ENCODE measurements around the gene BRINP2. TPM values are rescaled to one million over a fixed set of nuclear protein-coding genes. Genes with fewer than 3 reads are reported as not detected.

Gene BRINP2
- total RNA-seq, 2 donors from 2014 or later, result not detected

DNA sequence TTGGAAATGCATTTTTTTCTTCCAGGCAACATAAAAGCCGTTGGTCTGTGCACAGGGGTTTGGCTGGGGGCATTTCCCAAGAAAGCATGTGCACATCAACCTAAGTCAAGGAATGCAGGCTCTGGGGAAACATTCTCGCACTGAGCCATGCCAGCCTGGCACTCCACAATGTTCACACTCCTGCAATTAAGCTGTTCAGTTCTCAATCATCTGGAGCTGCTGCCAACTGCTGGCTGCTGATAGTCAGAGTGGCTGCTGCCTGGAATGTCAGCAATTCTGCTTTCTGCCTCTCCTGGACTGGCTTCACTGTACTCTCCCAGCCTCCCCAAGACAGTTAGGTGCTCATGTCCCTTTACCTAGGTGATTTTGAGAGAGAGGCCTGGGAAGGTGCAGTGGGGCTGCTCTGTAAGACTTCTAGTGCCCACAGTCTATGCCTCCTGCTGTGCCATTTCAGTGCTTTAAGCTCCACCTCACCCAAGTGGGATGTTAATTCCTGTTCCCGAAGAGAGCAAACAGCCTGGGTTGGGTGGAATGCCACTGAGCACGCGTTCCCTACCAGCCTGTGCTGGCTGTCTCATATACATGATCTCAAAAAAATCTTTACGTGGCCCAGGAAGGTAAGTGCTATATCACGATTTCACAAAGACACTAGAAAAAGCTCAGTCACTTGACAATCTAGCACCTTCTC lies 131.7 kb downstream of the BRINP2 start:
- Histone ChIP-seq H3K4me3 (no peak overlapping the region), H3K27ac (no peak overlapping the region), H3K36me3 (no peaks in the 10 kb centered on the region), H3K4me1 (ENCODE audit: control insufficient read depth in 1 of 2, low read depth in 2 of 2) (peaks cover 5 to 19% of the 10 kb centered on the region in 2 donors), H3K27me3 (replicated peaks; ENCODE audit: insufficient read depth) (no peaks in the 10 kb centered on the region), H3K9me3 (no peaks in the 10 kb centered on the region)
- ATAC-seq (ENCODE audit: insufficient number of reproducible peaks, low FRiP score, low read depth) (no peak), DNase-seq (ENCODE audit: low spot score) (no peak)
- TF ChIP-seq CTCF (IDR thresholded peaks at IDR 0.05), result no peak

- Histone ChIP-seq H3K36me3 (no peaks in the 10 kb centered on the region), H3K27ac (no peak overlapping the region), H3K27me3 (replicated peaks; ENCODE audit: insufficient read depth) (no peaks in the 10 kb centered on the region), H3K4me1 (ENCODE audit: control insufficient read depth in 1 of 2, low read depth in 2 of 2) (peaks cover 5 to 19% of the 10 kb centered on the region in 2 donors), H3K9me3 (no peaks in the 10 kb centered on the region), H3K4me3 (no peak overlapping the region)
- no peak for DNase-seq (ENCODE audit: low spot score)
- no peak for ATAC-seq (ENCODE audit: insufficient number of reproducible peaks, low FRiP score, low read depth)
- TF ChIP-seq CTCF (IDR thresholded peaks at IDR 0.05), result no peak
Measured at GRCh38 chr1:177305040-177306018, 134.6 kb downstream of the BRINP2 start.

DNA sequence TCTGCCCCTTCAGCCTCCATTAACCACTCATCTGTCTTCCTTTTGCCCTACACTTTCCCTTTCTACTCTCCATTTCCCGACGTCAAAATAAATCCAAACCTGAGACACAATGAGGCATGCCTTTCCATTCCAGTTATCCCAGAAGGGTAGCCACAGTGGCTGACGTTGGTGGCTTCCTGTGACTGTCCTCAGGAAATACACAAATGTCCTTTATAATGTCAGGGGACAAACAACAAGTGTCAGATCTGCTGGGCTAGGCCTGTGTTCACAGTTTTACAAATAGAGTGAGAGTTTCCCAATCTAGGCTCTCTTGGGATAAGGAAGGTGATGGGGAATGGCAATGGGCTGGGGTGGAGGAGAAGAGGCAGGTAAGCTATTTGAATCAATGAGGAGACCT lies 135.3 kb downstream of the BRINP2 start:
- Histone ChIP-seq H3K27me3 (replicated peaks; ENCODE audit: insufficient read depth) (no peaks in the 10 kb centered on the region), H3K9me3 (no peaks in the 10 kb centered on the region), H3K4me1 (ENCODE audit: control insufficient read depth in 1 of 2, low read depth in 2 of 2) (peaks cover 5 to 17% of the 10 kb centered on the region in 2 donors), H3K4me3 (no peak overlapping the region), H3K36me3 (no peaks in the 10 kb centered on the region), H3K27ac (no peak overlapping the region)
- TF ChIP-seq CTCF (IDR thresholded peaks at IDR 0.05), result no peak
- ATAC-seq (ENCODE audit: insufficient number of reproducible peaks, low FRiP score, low read depth) (no peak), DNase-seq (ENCODE audit: low spot score) (no peak)

- TF ChIP-seq CTCF (IDR thresholded peaks at IDR 0.05), result no peak
- no peak for ATAC-seq (ENCODE audit: insufficient number of reproducible peaks, low FRiP score, low read depth)
Measured at GRCh38 chr1:177306981-177307380, 136.2 kb downstream of the BRINP2 start.

GRCh38 chr1:177307771-177308170 lies 137.0 kb downstream of the BRINP2 start:
- Histone ChIP-seq H3K9me3 (no peaks in the 10 kb centered on the region), H3K27ac (no peak overlapping the region), H3K36me3 (no peaks in the 10 kb centered on the region), H3K4me3 (no peak overlapping the region), H3K4me1 (ENCODE audit: control insufficient read depth in 1 of 2, low read depth in 2 of 2) (no peaks in the 10 kb centered on the region), H3K27me3 (replicated peaks; ENCODE audit: insufficient read depth) (no peaks in the 10 kb centered on the region)
- no peak for DNase-seq (ENCODE audit: low spot score)
- TF ChIP-seq CTCF (IDR thresholded peaks at IDR 0.05), result no peak
- no peak for ATAC-seq (ENCODE audit: insufficient number of reproducible peaks, low FRiP score, low read depth)

More at GRCh38 chr1:177306981-177307380, 136.2 kb downstream of the BRINP2 start:
- Histone ChIP-seq H3K9me3 (no peaks in the 10 kb centered on the region), H3K4me3 (no peak overlapping the region), H3K36me3 (no peaks in the 10 kb centered on the region), H3K27ac (no peak overlapping the region), H3K4me1 (ENCODE audit: control insufficient read depth in 1 of 2, low read depth in 2 of 2) (peaks cover 4 to 8% of the 10 kb centered on the region in 2 donors), H3K27me3 (replicated peaks; ENCODE audit: insufficient read depth) (no peaks in the 10 kb centered on the region)
- DNase-seq (ENCODE audit: low spot score), result no peak

Data from thoracic aorta (tissue), 2 donors.